GM12892 (cell line): ENCODE results near the gene FGFRL1.

Experiments used
- POLR2A ChIP-seq: IDR thresholded peaks from 2 replicates; pipeline ENCODE4 v1.6.1; 2011; ENCODE audit warnings: low read depth, low read length, control low read depth
- TAF1 ChIP-seq: IDR thresholded peaks from 2 replicates; pipeline ENCODE4 v1.6.1; 2011; ENCODE audit warnings: low read depth, mild to moderate bottlenecking, control low read depth, low read length, borderline replicate concordance

DNA sequence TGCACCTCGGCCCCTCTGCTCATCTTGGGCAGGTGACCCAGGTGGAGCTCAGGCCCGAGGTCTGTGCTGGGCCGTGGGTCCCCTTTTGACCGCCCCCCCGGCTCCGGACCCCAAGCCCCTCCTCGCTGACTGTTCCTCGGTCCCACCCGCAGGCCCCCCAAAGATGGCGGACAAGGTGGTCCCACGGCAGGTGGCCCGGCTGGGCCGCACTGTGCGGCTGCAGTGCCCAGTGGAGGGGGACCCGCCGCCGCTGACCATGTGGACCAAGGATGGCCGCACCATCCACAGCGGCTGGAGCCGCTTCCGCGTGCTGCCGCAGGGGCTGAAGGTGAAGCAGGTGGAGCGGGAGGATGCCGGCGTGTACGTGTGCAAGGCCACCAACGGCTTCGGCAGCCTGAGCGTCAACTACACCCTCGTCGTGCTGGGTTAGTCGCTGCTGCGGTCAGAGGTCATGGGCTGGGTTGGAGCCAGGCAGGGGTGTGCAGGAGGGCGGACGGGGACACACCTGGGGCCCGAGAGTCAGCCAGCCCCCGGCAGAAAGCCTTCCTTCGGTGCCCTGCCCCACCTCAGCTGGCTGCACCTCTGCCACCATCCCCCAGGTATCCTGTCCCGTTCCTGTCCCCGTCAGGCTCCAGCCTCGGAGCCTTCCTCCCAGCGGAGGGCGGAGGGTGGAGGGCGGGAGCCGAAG lies 10.8 kb downstream of the FGFRL1 start:
- no peak for TF ChIP-seq TAF1
- TF ChIP-seq POLR2A: no peak
